GM12878 (cell line): ENCODE measurements around the gene MBNL1. TPM values are rescaled to one million over a fixed set of nuclear protein-coding genes. Genes with fewer than 3 reads are reported as not detected.

Experiments used
- ATAC-seq: fragments of 200-7000 bp; cut with Tn5 transposase; 3 replicates; pipeline ENCODE4 v1.9.1; 2020; ENCODE audit warnings: mild to moderate bottlenecking, moderate library complexity
- BruUV-seq: library from RNA; stranded (reverse); fragments of 400-500 nt; replicated peaks from 2 replicates; lab custom pipeline; 2021; lab: Mats Ljungman, UMichigan
- CTCF ChIA-PET: fragments of 300-600 bp; sonication (Branson Sonifier 250); formaldehyde crosslinking; extraction: SDS; loops from one replicate; lab custom pipeline; 2021; ENCODE audit warnings: inconsistent platforms; lab: Yijun Ruan, JAX
- POLR2A ChIA-PET: fragments of 350-600 bp; formaldehyde crosslinking; extraction: SDS; loops from one replicate; lab custom pipeline; 2021; ENCODE audit warnings: inconsistent platforms; lab: Charles Lee
- RAD21 ChIA-PET: fragments of 300-600 bp; sonication (Branson Sonifier 250); formaldehyde crosslinking; loops from one replicate; lab custom pipeline; 2023; ENCODE audit warnings: antibody characterized with exemption; ENCODE audit not compliant: unreplicated experiment; lab: Charles Lee
- SMC1A ChIA-PET: fragments of 300-600 bp; sonication (Branson Sonifier 250); formaldehyde crosslinking; loops from one replicate; lab custom pipeline; 2023; ENCODE audit not compliant: unreplicated experiment, uncharacterized antibody; lab: Charles Lee
- DNase-seq: peaks from one replicate; pipeline ENCODE4 v3.0.0-alpha.2; 2011; ENCODE audit warnings: low read depth, low spot score
- FAIRE-seq: peaks from 3 replicates; lab custom pipeline; 2011; peaks lifted over from hg19 to GRCh38; lab: Jason Lieb, UNC
- H2AFZ ChIP-seq: 2 replicates; pipeline ENCODE4 v1.6.0; 2011; ENCODE audit warnings: low read depth, low read length, control low read depth; ENCODE audit not compliant: control insufficient read depth
- H3K27ac ChIP-seq: 2 replicates; pipeline ENCODE4 v1.5.1; 2011; ENCODE audit warnings: control low read depth; ENCODE audit not compliant: control insufficient read depth, insufficient read depth
- H3K27me3 ChIP-seq, 2 experiments: replicated peaks in 1 of 2; 2 replicates each; pipeline versions ENCODE4 v1.6.0 to v1.6.1; 2011; ENCODE audit warnings: low read length in 1 of 2; ENCODE audit not compliant: control insufficient read depth in 2 of 2, insufficient read depth in 2 of 2
- H3K36me3 ChIP-seq, 2 experiments: 2 replicates each; pipeline ENCODE4 v1.5.1; 2011; ENCODE audit warnings: low read length in 1 of 2; ENCODE audit not compliant: control insufficient read depth in 2 of 2, insufficient read depth in 2 of 2
- H3K4me1 ChIP-seq: 2 replicates; pipeline ENCODE4 v1.6.1; 2011; ENCODE audit warnings: mild to moderate bottlenecking, low read length, moderate library complexity, mixed read lengths; ENCODE audit not compliant: control insufficient read depth, insufficient read depth
- H3K4me2 ChIP-seq: 2 replicates; pipeline ENCODE4 v1.6.0; 2011; ENCODE audit warnings: control low read depth; ENCODE audit not compliant: control insufficient read depth, insufficient read depth
- H3K4me3 ChIP-seq: fragments of 200-600 bp; sonication (generic); 2 replicates; pipeline ENCODE4 v1.5.1; 2016
- H3K79me2 ChIP-seq: 2 replicates; pipeline ENCODE4 v1.6.0; 2011; ENCODE audit warnings: low read length; ENCODE audit not compliant: control insufficient read depth, insufficient read depth
- H3K9ac ChIP-seq: 2 replicates; pipeline ENCODE4 v1.8.0; 2011; ENCODE audit warnings: low read length, control low read depth, mixed read lengths; ENCODE audit not compliant: control insufficient read depth, insufficient read depth
- H3K9me3 ChIP-seq: replicated peaks from 3 replicates; pipeline ENCODE4 v1.5.1; 2011; ENCODE audit warnings: mild to moderate bottlenecking, low read length; ENCODE audit not compliant: control insufficient read depth, insufficient read depth
- H4K20me1 ChIP-seq: 2 replicates; pipeline ENCODE4 v1.6.0; 2011; ENCODE audit not compliant: control insufficient read depth, insufficient read depth
- BMI1 ChIP-seq: fragments of 450-650 bp; IDR thresholded peaks from 2 replicates; pipeline ENCODE4 v1.6.1; 2016; ENCODE audit warnings: mild to moderate bottlenecking, moderate library complexity, borderline replicate concordance
- CHD4 ChIP-seq: fragments of 200-600 bp; sonication (generic); IDR thresholded peaks from 2 replicates; pipeline ENCODE4 v1.6.1; 2016; ENCODE audit warnings: mild to moderate bottlenecking
- EGR1 ChIP-seq, 2 experiments: IDR thresholded peaks; 1 replicate in 1 of 2; 2 replicates in 1 of 2; pipeline ENCODE4 v1.6.1; 2011 to 2012; ENCODE audit warnings: low read depth in 2 of 2, low read length in 2 of 2, borderline replicate concordance in 1 of 2, mild to moderate bottlenecking in 1 of 2, moderate library complexity in 1 of 2
- IKZF1 ChIP-seq: fragments of 450-650 bp; conservative IDR thresholded peaks from 2 replicates; pipeline ENCODE4 v1.6.1; 2017; ENCODE audit warnings: antibody characterized with exemption, mild to moderate bottlenecking
- KLF5 ChIP-seq: fragments of 450-650 bp; IDR thresholded peaks from 2 replicates; pipeline ENCODE4 v1.6.1; 2014; ENCODE audit warnings: mild to moderate bottlenecking; ENCODE audit not compliant: partially characterized antibody
- LARP7 ChIP-seq: fragments of 450-650 bp; IDR thresholded peaks from 2 replicates; pipeline ENCODE4 v1.6.1; 2017; ENCODE audit warnings: mild to moderate bottlenecking
- NFXL1 ChIP-seq: fragments of 450-650 bp; IDR thresholded peaks from 2 replicates; pipeline ENCODE4 v1.6.1; 2017; ENCODE audit warnings: antibody characterized with exemption, mild to moderate bottlenecking, borderline replicate concordance
- RAD51 ChIP-seq: fragments of 450-650 bp; IDR thresholded peaks from 2 replicates; pipeline ENCODE4 v1.6.1; 2016; ENCODE audit warnings: moderate library complexity, mild to moderate bottlenecking, inconsistent platforms
- SPI1 ChIP-seq: IDR thresholded peaks from 2 replicates; pipeline ENCODE4 v1.6.1; 2011; ENCODE audit warnings: low read depth, mild to moderate bottlenecking, low read length, moderate library complexity, borderline replicate concordance; ENCODE audit not compliant: insufficient read depth
- SRF ChIP-seq, 2 experiments: IDR thresholded peaks; 2 replicates each; pipeline ENCODE4 v1.6.1; 2011; ENCODE audit warnings: low read depth in 2 of 2, low read length in 2 of 2, mild to moderate bottlenecking in 1 of 2, moderate library complexity in 1 of 2
- STAT3 ChIP-seq: IDR thresholded peaks from 2 replicates; pipeline ENCODE4 v1.6.1; 2011; ENCODE audit warnings: low read depth, low read length, improper control_type of control experiment
- SUPT20H ChIP-seq: IDR thresholded peaks from 2 replicates; pipeline ENCODE4 v1.6.1; 2011; ENCODE audit warnings: low read depth, mild to moderate bottlenecking, low read length, moderate library complexity, borderline replicate concordance; ENCODE audit not compliant: control insufficient read depth
- ZNF384 ChIP-seq: IDR thresholded peaks from 2 replicates; pipeline ENCODE4 v1.6.1; 2012; ENCODE audit warnings: low read depth, mild to moderate bottlenecking, low read length, improper control_type of control experiment, borderline replicate concordance
- WGBS: methylation state at CpG from one replicate; pipeline ENCODE4 v1.1.6; 2016; ENCODE audit warnings: low lambda C conversion rate; ENCODE audit not compliant: insufficient replicate concordance, insufficient coverage; ENCODE audit errors: missing lambda C conversion rate; 5-methylcytosine and 5-hydroxymethylcytosine counted together
- in situ Hi-C: fragments of 300-500 bp; cut with MboI; formaldehyde crosslinking; loops from 9 replicates; pipeline ENCODE4 v1.14.3; 2018; ENCODE audit warnings: mixed read lengths
- intact Hi-C: fragments of 100-400 bp; cut with micrococcal nuclease; formaldehyde crosslinking; loops from one replicate; pipeline ENCODE4 v1.14.2; 2022; ENCODE audit not compliant: unreplicated experiment
- polyA plus RNA-seq, 11 experiments: library from polyadenylated mRNA; depleted of rRNA in 4 of 11; unstranded in 6 of 11; stranded (reverse) in 5 of 11; fragments of >200 nt; fragmentation: Nextera tagmentation in 4 of 11; fragmentation: Illumina TruSeq in 1 of 11; extraction: Ambion mirVana in 4 of 11; extraction: Trizol in 1 of 11; gene quantifications; 1 replicate in 1 of 11; 2 replicates in 10 of 11; pipeline versions ENCODE4 v1.2.1 to v1.2.3, GENCODE V29; 2011 to 2016; ENCODE audit warnings: inconsistent platforms in 2 of 11, missing spikeins in 2 of 11, low read depth in 1 of 11
- total RNA-seq, 4 experiments: library from RNA; depleted of rRNA in 3 of 4; stranded (reverse); fragments of >200 nt in 3 of 4; fragmentation: Illumina TruSeq in 1 of 4; extraction: Trizol in 1 of 4; gene quantifications; 2 replicates each; pipeline versions ENCODE4 v1.2.1 to v1.2.3, GENCODE V29; 2013 to 2021
- TF ChIP-seq, protein P1 (sequence below): fragments of 450-650 bp; IDR thresholded peaks from 2 replicates; pipeline ENCODE4 v1.6.1; 2017; ENCODE audit warnings: mild to moderate bottlenecking
- TF ChIP-seq, protein P2 (sequence below): fragments of 450-650 bp; IDR thresholded peaks from 2 replicates; pipeline ENCODE4 v1.6.1; 2017; ENCODE audit warnings: mild to moderate bottlenecking, moderate library complexity

The MBNL1 gene
- total and polyA plus RNA-seq, 10 of the 15 experiments (the other 5 are each of a cell fraction or from before 2014, with no cell fraction given) = 59.6 to 337 (median 143) TPM

DNA sequence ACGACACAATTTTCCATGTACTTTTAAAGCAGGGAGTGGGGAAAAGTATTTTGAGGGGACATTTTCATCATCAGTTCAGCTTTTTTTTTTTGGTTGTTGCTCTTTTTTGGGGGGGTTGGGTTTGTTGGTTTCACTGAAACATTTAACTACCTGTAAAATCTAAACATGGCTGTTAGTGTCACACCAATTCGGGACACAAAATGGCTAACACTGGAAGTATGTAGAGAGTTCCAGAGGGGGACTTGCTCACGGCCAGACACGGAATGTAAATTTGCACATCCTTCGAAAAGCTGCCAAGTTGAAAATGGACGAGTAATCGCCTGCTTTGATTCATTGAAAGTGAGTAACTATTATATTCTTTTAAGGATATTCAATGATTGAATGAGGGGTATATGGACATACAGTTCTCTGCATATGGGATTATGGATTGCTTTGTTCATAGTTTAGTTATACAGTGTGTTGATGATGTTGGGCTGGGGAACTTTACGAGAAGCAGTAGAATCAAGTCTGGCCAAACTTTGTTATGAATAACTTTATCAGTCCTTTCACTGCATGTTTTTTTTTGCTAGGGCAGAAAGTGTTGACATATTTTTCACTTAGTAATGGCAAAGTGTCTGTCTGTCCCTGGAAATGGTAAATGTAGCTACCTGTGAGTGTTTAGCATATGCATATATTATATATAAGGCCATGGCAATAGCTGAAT lies 31.5 kb downstream of the MBNL1 start:
- Histone ChIP-seq H3K4me2 (peak overlapping the region; percentile 92), H3K79me2 (peaks cover 99% of the 10 kb centered on the region), H3K4me3 (peak overlapping the region; percentile 34; the same call in 1 of the 2 replicates), H3K36me3 (peaks cover 4 to 29% of the 10 kb centered on the region in 2 experiments), H3K9me3 (no peaks in the 10 kb centered on the region; the same call in 2 of the 3 replicates), H4K20me1 (peaks cover 4% of the 10 kb centered on the region; the same call in 1 of the 2 replicates), H3K27ac (no peak overlapping the region), H3K27me3 (no peaks in the 10 kb centered on the region), H2AFZ (no peak overlapping the region), H3K4me1 (peaks cover 40% of the 10 kb centered on the region), H3K9ac (no peak overlapping the region)
- ATAC-seq (no peak), FAIRE-seq (no peak), DNase-seq (no peak)
- 63% methylated on average over 8 of the region's 8 CpGs for WGBS
- intact Hi-C loops = no loop called here
- in situ Hi-C loops = no loop called here
- ChIA-PET SMC1A (interaction anchor here (0.6 to 9.4 kb wide), 15 partner anchors 9 to 228 kb away, joined by 3 to 115 read pairs (median 8); no protein-coding TSS in a partner anchor), POLR2A (interaction anchor here (0.6 to 4.4 kb wide), 9 partner anchors 10 to 33 kb away, joined by 3 to 24 read pairs (median 4); no protein-coding TSS in a partner anchor), CTCF (interaction anchor here (0.7 to 6.5 kb wide), 10 partner anchors 10 to 148 kb away, joined by 3 to 34 read pairs (median 4); no protein-coding TSS in a partner anchor), RAD21 (interaction anchor here (0.7 to 3.9 kb wide), 7 partner anchors 18 to 87 kb away, joined by 3 to 26 read pairs (median 3); partner anchors contain the start of gene MBNL1)
- no TSS peak for BruUV-seq
- TF ChIP-seq SPI1 (no peak), STAT3 (no peak), CHD4 (no peak), EGR1 (IDR thresholded peaks at IDR 0.05; ENCODE audit: borderline replicate concordance in 1 of 2, low read depth in 2 of 2, low read length in 2 of 2) (no peak), BMI1 (no peak), KLF5 (no peak), SUPT20H (no peak), ZNF384 (no peak), IKZF1 (no peak), NFXL1 (no peak), RAD51 (no peak), SRF (IDR thresholded peaks at IDR 0.05; ENCODE audit: low read depth in 2 of 2, low read length in 2 of 2) (no peak), LARP7 (no peak)
- TF ChIP-seq, protein P1, sequence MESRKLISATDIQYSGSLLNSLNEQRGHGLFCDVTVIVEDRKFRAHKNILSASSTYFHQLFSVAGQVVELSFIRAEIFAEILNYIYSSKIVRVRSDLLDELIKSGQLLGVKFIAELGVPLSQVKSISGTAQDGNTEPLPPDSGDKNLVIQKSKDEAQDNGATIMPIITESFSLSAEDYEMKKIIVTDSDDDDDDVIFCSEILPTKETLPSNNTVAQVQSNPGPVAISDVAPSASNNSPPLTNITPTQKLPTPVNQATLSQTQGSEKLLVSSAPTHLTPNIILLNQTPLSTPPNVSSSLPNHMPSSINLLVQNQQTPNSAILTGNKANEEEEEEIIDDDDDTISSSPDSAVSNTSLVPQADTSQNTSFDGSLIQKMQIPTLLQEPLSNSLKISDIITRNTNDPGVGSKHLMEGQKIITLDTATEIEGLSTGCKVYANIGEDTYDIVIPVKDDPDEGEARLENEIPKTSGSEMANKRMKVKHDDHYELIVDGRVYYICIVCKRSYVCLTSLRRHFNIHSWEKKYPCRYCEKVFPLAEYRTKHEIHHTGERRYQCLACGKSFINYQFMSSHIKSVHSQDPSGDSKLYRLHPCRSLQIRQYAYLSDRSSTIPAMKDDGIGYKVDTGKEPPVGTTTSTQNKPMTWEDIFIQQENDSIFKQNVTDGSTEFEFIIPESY = no peak
- TF ChIP-seq, protein P2, sequence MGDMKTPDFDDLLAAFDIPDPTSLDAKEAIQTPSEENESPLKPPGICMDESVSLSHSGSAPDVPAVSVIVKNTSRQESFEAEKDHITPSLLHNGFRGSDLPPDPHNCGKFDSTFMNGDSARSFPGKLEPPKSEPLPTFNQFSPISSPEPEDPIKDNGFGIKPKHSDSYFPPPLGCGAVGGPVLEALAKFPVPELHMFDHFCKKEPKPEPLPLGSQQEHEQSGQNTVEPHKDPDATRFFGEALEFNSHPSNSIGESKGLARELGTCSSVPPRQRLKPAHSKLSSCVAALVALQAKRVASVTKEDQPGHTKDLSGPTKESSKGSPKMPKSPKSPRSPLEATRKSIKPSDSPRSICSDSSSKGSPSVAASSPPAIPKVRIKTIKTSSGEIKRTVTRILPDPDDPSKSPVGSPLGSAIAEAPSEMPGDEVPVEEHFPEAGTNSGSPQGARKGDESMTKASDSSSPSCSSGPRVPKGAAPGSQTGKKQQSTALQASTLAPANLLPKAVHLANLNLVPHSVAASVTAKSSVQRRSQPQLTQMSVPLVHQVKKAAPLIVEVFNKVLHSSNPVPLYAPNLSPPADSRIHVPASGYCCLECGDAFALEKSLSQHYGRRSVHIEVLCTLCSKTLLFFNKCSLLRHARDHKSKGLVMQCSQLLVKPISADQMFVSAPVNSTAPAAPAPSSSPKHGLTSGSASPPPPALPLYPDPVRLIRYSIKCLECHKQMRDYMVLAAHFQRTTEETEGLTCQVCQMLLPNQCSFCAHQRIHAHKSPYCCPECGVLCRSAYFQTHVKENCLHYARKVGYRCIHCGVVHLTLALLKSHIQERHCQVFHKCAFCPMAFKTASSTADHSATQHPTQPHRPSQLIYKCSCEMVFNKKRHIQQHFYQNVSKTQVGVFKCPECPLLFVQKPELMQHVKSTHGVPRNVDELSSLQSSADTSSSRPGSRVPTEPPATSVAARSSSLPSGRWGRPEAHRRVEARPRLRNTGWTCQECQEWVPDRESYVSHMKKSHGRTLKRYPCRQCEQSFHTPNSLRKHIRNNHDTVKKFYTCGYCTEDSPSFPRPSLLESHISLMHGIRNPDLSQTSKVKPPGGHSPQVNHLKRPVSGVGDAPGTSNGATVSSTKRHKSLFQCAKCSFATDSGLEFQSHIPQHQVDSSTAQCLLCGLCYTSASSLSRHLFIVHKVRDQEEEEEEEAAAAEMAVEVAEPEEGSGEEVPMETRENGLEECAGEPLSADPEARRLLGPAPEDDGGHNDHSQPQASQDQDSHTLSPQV = no peak
